Neural cell (in vitro differentiated cells): ENCODE results near the gene CUEDC1. TPM values are rescaled to one million over a fixed set of nuclear protein-coding genes. Genes with fewer than 3 reads are reported as not detected.
A peak's percentile ranks its signal among the peaks of the same experiment; 100 is the strongest.
"Not testable (repeated sequence)": the region's sequence is repeated elsewhere in the genome, so short reads cannot be mapped to it uniquely, and the experiment has no call there.

Source experiments
- H2AFZ ChIP-seq: fragments of 200-600, 300-800 bp; sonication (generic), shearing (Covaris generic); 2 replicates; pipeline ENCODE4 v1.6.0; 2014; ENCODE audit warnings: low read depth, mild to moderate bottlenecking, antibody characterized with exemption, low read length, moderate library complexity
- H3F3A ChIP-seq: fragments of 200-600 bp; shearing (Covaris generic); 2 replicates; pipeline ENCODE4 v1.6.1; 2016; ENCODE audit warnings: mild to moderate bottlenecking, moderate library complexity, mixed read lengths, antibody characterized with exemption, low read length; ENCODE audit not compliant: insufficient read depth, poor library complexity, severe bottlenecking
- H3K27ac ChIP-seq: fragments of 200-600, 300-800 bp; sonication (generic), shearing (Covaris generic); 2 replicates; pipeline ENCODE4 v1.5.1; 2014; ENCODE audit warnings: mild to moderate bottlenecking, low read length, moderate library complexity
- H3K27me3 ChIP-seq: fragments of 300-800, 200-600 bp; sonication (generic), shearing (Covaris generic); 2 replicates; pipeline ENCODE4 v1.6.0; 2014; ENCODE audit warnings: mild to moderate bottlenecking, low read depth, low read length, moderate library complexity; ENCODE audit not compliant: insufficient read depth
- H3K36me3 ChIP-seq: fragments of 300-800, 200-600 bp; sonication (generic), shearing (Covaris generic); 2 replicates; pipeline ENCODE4 v1.5.1; 2014; ENCODE audit warnings: mild to moderate bottlenecking, antibody characterized with exemption, low read length, moderate library complexity; ENCODE audit not compliant: insufficient read depth
- H3K4me2 ChIP-seq: fragments of 300-800, 200-600 bp; sonication (generic), shearing (Covaris generic); 2 replicates; pipeline ENCODE4 v1.6.0; 2014; ENCODE audit warnings: mild to moderate bottlenecking, low read length
- H3K4me3 ChIP-seq: fragments of 300-800, 200-600 bp; sonication (generic), shearing (Covaris generic); 2 replicates; pipeline ENCODE4 v1.5.1; 2014; ENCODE audit warnings: mild to moderate bottlenecking, low read length, moderate library complexity
- H3K79me2 ChIP-seq: fragments of 200-600 bp; shearing (Covaris generic); replicated peaks from 2 replicates; pipeline ENCODE4 v1.6.0; 2014; ENCODE audit warnings: mild to moderate bottlenecking, low read length, moderate library complexity; ENCODE audit not compliant: insufficient read depth
- H3K9ac ChIP-seq: fragments of 300-800, 200-600 bp; sonication (generic), shearing (Covaris generic); 2 replicates; pipeline ENCODE4 v1.6.1; 2016; ENCODE audit warnings: mild to moderate bottlenecking, low read length, mixed read lengths
- H3K9me2 ChIP-seq: fragments of 200-600 bp; shearing (Covaris generic); 2 replicates; pipeline ENCODE4 v1.6.1; 2016; ENCODE audit warnings: mild to moderate bottlenecking, low read length, mixed read lengths; ENCODE audit not compliant: insufficient read depth
- H3K9me3 ChIP-seq: fragments of 200-600, 300-800 bp; sonication (generic), shearing (Covaris generic); 2 replicates; pipeline ENCODE4 v1.6.1; 2016; ENCODE audit warnings: mild to moderate bottlenecking, mixed run types, low read length, moderate library complexity, mixed read lengths
- H4K20me1 ChIP-seq: fragments of 200-600 bp; shearing (Covaris generic); 2 replicates; pipeline ENCODE4 v1.6.1; 2016; ENCODE audit warnings: mild to moderate bottlenecking, mixed run types; ENCODE audit not compliant: insufficient read depth
- CTCF ChIP-seq: fragments of 450-650 bp; IDR thresholded peaks from 2 replicates; pipeline ENCODE4 v1.5.1; 2014; ENCODE audit warnings: antibody characterized with exemption, mild to moderate bottlenecking, moderate library complexity; ENCODE audit not compliant: poor library complexity, severe bottlenecking
- EP300 ChIP-seq: fragments of 450-650 bp; conservative IDR thresholded peaks from 2 replicates; pipeline ENCODE4 v1.6.1; 2014; ENCODE audit warnings: antibody characterized with exemption, mild to moderate bottlenecking, moderate library complexity; ENCODE audit not compliant: poor library complexity, severe bottlenecking
- EZH2 ChIP-seq: fragments of 200-600, 300-800 bp; shearing (Covaris generic), sonication (generic); IDR thresholded peaks from 2 replicates; pipeline ENCODE4 v1.6.1; 2014; ENCODE audit warnings: antibody characterized with exemption, low read length, borderline replicate concordance, mild to moderate bottlenecking; ENCODE audit not compliant: insufficient read depth, poor library complexity, severe bottlenecking
- MXI1 ChIP-seq: fragments of 450-650 bp; conservative IDR thresholded peaks from 2 replicates; pipeline ENCODE4 v1.6.1; 2014; ENCODE audit warnings: antibody characterized with exemption, mild to moderate bottlenecking; ENCODE audit not compliant: poor library complexity, severe bottlenecking
- POLR2AphosphoS5 ChIP-seq: IDR thresholded peaks from 2 replicates; pipeline ENCODE4 v1.6.1; 2012
- RAD21 ChIP-seq: fragments of 450-650 bp; conservative IDR thresholded peaks from 2 replicates; pipeline ENCODE4 v1.6.1; 2014; ENCODE audit warnings: antibody characterized with exemption, mild to moderate bottlenecking, moderate library complexity
- REST ChIP-seq: IDR thresholded peaks from 2 replicates; pipeline ENCODE4 v1.6.1; 2012; ENCODE audit warnings: borderline replicate concordance
- SMC3 ChIP-seq: fragments of 450-650 bp; conservative IDR thresholded peaks from 2 replicates; pipeline ENCODE4 v1.6.1; 2014; ENCODE audit warnings: antibody characterized with exemption, mild to moderate bottlenecking, moderate library complexity; ENCODE audit not compliant: poor library complexity
- TAF1 ChIP-seq: IDR thresholded peaks from 2 replicates; pipeline ENCODE4 v1.6.1; 2012; ENCODE audit warnings: low read depth
- polyA plus RNA-seq: library from polyadenylated mRNA; depleted of rRNA; stranded (reverse); fragments of >200 nt; gene quantifications from 2 replicates; pipeline ENCODE4 v1.2.3, GENCODE V29; 2014

CUEDC1 gene
- polyA plus RNA-seq, 1 donor from 2014 or later: 27.0 TPM

- peak overlapping the region; percentile 76 for H3K4me3 ChIP-seq
- H3K9ac ChIP-seq: peak overlapping the region; percentile 73
- no peaks in the 10 kb centered on the region for H3K36me3 ChIP-seq
- peak overlapping the region; percentile 47 for H2AFZ ChIP-seq
- H4K20me1 ChIP-seq: no peaks in the 10 kb centered on the region
- H3K9me3 ChIP-seq: no peaks in the 10 kb centered on the region
- no peaks in the 10 kb centered on the region for H3K9me2 ChIP-seq
- no peaks in the 10 kb centered on the region for H3K27me3 ChIP-seq
- TF ChIP-seq EP300 (no peak), MXI1 (no peak), EZH2 (no peak), POLR2AphosphoS5 (no peak), CTCF (no peak), SMC3 (no peak), RAD21 (no peak)
- H3K4me2 ChIP-seq: peak overlapping the region; percentile 94
- no peaks in the 10 kb centered on the region for H3F3A ChIP-seq
- H3K27ac ChIP-seq: peak overlapping the region; percentile 32
- H3K79me2 ChIP-seq: peaks cover 11% of the 10 kb centered on the region
These were observed 105.9 kb downstream of the CUEDC1 start for GRCh38 chr17:57849163-57849873.

GRCh38 chr17:57846056-57846945 is 108.9 kb downstream of the CUEDC1 start:
- not testable (repeated sequence) for H3K9me3 ChIP-seq, H2AFZ ChIP-seq, H3K9ac ChIP-seq, H3K4me3 ChIP-seq, H3F3A ChIP-seq, H3K27ac ChIP-seq, H3K36me3 ChIP-seq, H3K4me2 ChIP-seq, H4K20me1 ChIP-seq, H3K27me3 ChIP-seq, H3K9me2 ChIP-seq
- peaks cover 14% of the 10 kb centered on the region for H3K79me2 ChIP-seq

- Histone ChIP-seq H4K20me1 (no peaks in the 10 kb centered on the region), H3K9me3 (no peaks in the 10 kb centered on the region), H3K36me3 (no peaks in the 10 kb centered on the region), H3K9ac (no peak overlapping the region), H3K4me2 (no peak overlapping the region), H3K27me3 (no peaks in the 10 kb centered on the region), H3K4me3 (no peak overlapping the region), H3K9me2 (no peaks in the 10 kb centered on the region), H3K27ac (no peak overlapping the region), H2AFZ (no peak overlapping the region), H3F3A (no peaks in the 10 kb centered on the region), H3K79me2 (peaks cover 3% of the 10 kb centered on the region)
- TF ChIP-seq EP300: no peak
- TF ChIP-seq MXI1: no peak
- TF ChIP-seq EZH2: no peak
- TF ChIP-seq RAD21: no peak
- no peak for TF ChIP-seq CTCF
- TF ChIP-seq REST: no peak
- no peak for TF ChIP-seq POLR2AphosphoS5
- TF ChIP-seq TAF1: no peak
- TF ChIP-seq SMC3: no peak
These were observed 112.9 kb downstream of the CUEDC1 start for GRCh38 chr17:57842280-57842679.
